Epithelial cell of prostate (primary cell): ENCODE data around the gene SLC22A23.
A peak's percentile ranks its signal among the peaks of the same experiment; 100 is the strongest.

Experiments
- DNase-seq: peaks from one replicate; pipeline ENCODE4 v3.0.0-alpha.2; 2011; ENCODE audit warnings: low read depth, low spot score
- H3K27ac ChIP-seq: fragments of 450-650 bp; 2 replicates; pipeline ENCODE4 v1.5.1; 2017; ENCODE audit warnings: mild to moderate bottlenecking

The SLC22A23 gene

DNA sequence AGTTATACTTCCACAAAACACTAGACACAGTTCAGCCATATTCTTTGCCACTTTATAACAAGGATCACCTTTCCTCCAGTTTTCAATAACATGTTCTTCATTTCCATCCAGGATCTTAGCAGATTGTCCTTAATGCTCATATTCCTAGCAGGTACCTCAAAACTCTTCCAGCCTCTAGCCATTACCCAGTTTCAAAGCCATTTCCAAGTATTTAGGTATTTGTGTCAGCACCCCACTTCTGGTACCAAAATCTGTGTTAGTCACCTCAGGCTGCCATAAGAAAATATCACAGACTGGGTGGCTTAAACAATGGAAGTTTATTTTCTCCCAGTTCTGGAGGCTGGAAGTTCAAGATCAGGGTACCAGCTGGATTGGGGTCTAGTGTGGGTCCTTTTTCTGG lies 23.2 kb upstream of the SLC22A23 start:
- DNase-seq: no peak
- no peak overlapping the region for H3K27ac ChIP-seq

DNA sequence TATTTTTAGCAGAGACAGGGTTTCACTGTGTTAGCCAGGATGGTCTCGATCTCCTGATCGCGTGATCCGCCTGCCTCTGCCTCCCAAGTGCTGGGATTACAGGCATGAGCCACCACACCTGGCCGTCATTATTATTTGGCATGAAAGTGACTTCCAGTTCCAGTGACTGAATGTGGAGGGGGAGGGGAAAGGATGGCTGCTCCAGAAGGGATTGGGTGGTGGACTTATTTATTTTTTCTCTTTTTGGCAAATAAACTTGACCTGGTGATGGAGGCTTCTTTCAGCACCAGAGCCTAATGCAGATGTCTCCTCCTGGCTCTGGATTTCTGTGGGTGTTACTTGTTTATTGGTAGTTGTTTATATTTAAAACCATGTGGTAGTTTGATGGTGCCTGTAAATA lies 16.9 kb upstream of the SLC22A23 start:
- no peak for DNase-seq
- H3K27ac ChIP-seq: no peak overlapping the region

DNA sequence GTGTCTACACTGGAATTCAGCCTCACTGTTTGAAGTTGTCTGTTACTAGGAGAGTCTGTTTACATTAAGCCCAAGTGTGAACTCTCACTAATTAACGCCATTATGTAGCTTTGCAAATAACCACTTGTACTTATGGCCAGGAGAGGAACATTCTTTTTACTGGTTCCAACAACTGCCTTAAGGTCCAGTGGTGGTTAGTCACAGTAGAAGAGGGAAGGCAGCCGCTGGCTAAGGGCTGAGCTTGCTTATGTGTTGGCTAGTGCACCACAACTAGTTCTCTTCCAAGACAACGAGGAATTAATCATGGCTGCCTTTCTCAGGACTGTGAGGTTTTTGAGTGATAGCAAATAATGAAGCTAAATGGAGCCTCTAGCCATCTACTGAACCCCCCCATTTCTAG lies 14.9 kb upstream of the SLC22A23 start:
- H3K27ac ChIP-seq: no peak overlapping the region
- no peak for DNase-seq

DNA sequence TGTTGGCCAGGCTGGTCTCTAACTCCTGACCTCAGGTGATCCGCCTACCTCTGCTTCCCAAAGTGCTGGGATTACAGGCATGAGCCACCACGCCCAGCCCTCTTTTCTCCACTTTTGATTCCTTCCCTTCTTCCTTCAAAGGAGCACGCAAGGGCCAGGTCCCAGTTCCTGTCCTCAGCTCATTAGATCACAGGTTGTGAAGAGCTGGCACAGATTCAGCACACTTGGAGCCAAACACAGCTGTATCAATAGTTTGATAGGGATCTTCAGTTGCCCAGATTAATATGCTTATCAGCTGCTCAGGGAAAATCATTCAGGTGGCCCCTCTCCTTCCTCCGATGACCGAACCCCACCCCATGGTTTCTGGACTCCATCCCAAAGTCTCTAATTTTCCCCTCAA lies 14.4 kb upstream of the SLC22A23 start:
- no peak for DNase-seq
- no peak overlapping the region for H3K27ac ChIP-seq

DNA sequence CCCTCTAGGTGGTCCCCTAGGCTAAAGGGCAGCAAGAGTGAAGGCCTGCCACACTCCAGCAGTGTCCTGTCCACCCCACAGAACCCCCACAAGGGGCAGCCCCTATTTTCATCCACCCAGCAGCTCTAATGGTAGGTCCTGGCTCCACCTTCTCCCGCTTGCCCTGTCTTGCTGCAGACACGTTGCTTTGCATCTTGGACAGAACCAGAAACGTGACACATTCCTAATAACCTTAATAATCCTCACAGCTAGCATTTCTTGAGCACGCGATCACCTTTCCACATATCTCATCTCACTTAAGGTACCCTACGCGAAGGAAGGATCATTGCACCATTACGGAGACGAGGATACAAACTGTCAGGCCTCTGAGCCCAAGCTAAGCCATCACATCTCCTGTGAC lies 11.7 kb upstream of the SLC22A23 start:
- H3K27ac ChIP-seq: no peak overlapping the region
- no peak for DNase-seq

DNA sequence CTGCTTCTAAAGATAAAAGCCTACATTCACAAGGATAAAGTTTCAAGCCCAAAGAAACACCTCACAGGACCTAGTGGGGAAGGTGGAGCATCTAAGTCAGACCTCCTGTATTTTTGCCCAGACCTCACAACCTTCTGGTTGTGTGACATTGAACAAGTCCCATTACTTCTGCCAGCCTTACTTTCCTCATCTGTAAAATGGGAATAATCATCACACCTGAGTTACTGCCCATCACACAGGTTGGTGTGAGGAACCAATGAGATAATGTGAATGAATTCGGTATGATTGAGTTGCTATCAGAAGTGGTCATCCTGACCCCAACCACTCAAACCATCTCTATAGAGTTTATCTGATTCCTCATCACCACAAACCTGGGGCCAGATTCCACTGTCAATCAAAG lies 11.1 kb upstream of the SLC22A23 start:
- no peak overlapping the region for H3K27ac ChIP-seq
- DNase-seq: no peak

DNA sequence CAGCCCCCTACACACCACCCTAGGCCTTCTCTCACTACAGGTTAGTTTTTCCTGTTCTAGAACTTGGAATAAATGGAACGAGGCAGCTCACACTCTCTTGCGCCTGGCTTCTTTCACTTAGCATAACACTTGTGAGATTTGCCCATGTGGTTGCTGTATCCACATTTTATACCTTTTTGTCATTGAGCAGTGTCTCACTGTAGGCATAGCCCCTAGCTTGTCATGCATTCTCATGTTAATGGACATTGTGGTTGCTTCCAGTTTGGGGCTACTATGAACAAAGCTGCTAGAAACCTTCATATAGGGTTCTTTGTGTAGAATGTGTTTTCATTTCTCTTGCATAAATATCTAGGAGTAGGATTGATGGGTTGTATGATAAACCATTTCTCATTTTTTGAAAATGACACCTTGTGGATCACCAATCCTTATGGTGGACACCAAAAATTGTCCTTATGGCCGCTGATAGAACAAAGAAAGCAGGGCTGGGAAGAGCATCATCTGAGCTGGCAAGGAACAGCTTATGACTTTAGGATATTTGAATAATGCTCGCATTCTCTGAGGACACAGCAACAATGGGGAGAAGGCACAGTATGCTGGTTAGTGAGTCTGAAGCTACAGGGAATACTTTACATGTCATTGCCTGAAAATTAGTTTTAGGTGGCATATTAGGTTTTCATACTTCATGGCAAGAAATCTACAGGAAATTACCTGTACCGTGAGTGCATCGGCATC lies 9.8 kb upstream of the SLC22A23 start:
- H3K27ac ChIP-seq: no peak overlapping the region
- DNase-seq: no peak

DNA sequence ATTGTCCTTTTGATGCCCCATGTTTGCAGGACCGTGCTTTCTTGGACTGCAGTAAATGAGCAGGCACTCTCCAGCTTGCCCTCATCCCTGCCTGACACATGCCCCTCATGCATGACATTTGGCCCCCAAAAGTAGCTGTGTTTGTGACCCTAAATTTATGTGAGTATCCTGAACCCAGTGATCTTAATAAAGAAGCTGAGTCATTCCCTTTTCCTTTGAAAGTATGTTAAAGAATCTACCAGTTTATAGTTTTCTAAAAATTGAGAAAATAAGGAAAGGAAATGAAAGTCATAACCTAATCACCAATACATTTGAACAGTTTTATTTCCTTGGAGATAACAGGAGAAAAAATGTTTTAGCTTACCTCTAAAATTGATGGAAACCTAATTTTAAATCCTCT lies 3.4 kb upstream of the SLC22A23 start:
- DNase-seq: no peak
- H3K27ac ChIP-seq: no peak overlapping the region

DNA sequence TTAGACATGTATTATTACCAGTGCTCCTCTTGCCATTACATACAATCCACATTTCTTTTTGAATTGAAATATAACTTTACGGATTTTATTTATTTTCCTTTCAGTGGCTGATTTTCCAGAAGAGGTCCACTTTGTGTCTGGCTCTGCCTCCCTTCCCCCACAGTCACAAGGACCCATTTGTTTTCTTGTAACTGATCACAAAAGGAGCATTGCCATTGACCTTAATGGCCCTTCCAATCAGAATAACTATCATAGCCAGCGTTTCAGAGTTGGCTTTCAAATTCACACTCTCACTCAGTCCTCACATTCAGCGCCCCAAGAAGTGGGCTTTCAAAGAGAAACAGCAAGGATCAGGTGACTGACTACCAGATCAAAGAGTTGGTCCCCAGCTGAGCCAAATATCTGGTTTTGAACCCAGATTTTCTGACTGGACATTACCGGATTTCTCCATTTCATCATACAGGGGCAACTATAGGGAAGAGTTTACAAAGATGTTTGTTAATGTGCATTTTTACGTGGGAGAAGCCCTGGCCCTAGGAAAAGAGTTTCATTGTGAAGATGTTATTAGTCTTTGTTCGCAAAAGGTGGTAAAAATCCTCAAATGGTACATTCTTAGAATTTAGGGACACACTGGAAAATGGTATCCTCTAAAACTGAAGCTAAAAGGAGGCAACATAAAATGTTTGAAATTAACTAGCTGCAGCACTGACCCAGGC lies 2.0 kb upstream of the SLC22A23 start:
- H3K27ac ChIP-seq: no peak overlapping the region
- no peak for DNase-seq

DNA sequence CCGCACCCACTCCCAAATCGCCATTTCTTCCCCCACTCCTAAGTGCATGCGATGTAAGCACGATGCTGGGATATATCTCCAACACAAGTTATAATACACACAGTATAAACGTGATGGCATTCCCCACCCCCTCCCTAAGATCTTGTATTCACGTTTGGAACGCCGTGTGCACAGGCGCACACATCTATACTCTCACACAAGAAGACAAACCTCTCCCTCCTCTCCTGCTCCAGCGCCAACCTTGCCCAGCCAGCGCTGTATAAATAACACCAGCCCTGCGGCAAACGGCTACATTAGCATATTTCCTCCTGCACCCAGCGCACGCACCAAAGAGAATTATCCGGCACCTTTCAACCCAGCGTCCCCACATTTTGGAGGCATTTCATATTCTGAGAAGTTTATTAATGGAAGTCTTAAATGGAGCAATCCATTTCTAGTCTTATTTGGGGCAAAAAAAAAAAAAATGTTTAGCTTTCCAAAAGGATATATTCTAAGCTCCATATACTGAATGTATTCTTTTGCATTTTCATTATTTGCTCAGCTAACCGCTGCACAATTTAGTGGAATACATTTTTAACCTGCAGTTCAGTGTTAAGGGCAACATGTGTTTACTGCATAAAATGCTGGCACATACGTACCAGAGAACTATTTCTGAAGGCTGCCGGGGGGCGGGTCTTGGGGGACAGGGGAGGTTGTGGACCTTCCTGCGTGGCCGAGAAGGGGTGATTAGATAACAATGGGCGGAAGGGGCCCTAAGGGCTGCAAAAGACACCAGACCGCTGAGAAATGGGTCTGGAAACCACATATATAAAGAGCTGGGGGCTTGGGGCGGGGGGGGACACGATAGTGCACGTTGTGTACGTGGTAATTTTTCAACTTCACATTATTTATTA lies 1.1 kb upstream of the SLC22A23 start:
- H3K27ac ChIP-seq: no peak overlapping the region
- DNase-seq: no peak

DNA sequence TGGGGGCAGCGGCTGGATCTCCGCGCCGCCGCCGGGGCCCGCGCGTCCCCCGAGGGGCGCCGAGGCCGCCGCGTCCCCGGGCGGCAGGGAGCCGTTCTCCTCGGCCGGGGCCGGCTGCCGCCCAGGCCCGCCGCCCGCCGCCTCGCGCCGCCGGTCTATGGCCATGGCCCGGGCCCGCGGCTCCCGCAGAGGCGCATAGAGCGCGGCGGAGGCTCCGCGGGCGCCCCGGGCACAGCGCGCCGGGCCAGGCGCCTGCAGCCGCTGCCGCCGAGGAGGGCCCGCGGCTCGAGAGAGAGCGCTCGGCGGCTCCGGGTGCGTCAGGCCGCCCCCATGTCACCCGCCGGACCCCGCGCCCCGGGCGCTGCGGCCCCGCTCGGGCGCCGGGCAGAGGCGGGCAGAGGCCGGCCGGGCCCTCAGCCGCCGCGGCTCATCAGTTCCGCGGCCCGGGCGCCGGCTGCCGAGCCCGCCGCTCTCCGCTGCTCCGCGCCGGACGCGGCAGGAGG lies 404 bp downstream of the SLC22A23 start:
- DNase-seq: no peak

DNA sequence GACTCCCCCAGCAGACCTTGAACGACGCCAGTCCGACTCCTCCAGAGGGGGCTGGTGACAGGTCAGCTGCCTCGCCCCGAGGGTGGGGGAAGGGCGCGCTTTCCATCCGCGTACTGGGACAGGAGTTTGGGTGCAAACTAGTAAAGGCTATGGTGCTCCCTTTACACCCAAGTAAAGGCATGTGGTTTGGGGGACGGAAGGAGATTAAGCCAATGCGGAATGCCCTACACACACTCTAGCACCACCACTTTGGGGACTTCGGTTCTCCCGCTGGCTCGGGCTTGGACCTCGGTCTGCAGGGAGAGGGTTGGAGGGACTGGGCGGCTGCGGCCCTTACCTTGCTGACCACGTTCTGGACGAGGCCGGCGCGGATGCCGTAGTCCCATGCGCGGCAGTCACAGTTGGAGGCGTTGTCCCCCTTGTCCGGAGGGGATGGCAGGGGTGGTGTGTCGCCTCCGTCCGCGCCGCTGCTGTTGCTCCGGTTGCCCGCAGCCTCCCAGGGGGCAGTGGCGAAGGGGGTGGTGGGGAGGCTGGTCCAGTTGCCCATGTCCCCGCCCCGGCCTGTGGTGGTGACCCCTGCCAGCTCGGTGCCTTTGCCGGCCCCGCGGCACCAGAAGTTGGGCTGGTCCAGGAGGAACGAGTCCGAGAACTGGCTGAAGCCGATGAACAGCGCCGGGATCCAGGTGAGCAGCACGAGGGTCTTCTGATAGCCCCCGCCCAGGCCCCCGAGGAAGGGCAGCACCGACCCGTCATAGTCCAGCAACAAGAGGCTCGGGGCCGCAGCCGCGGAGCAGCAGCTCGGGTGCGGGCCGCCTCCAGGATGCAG lies 1.1 kb downstream of the SLC22A23 start:
- no peak overlapping the region for H3K27ac ChIP-seq
- DNase-seq: no peak

More for the DNA sequence above, 404 bp downstream of the SLC22A23 start:
- peak overlapping the region; percentile 16 for H3K27ac ChIP-seq

DNA sequence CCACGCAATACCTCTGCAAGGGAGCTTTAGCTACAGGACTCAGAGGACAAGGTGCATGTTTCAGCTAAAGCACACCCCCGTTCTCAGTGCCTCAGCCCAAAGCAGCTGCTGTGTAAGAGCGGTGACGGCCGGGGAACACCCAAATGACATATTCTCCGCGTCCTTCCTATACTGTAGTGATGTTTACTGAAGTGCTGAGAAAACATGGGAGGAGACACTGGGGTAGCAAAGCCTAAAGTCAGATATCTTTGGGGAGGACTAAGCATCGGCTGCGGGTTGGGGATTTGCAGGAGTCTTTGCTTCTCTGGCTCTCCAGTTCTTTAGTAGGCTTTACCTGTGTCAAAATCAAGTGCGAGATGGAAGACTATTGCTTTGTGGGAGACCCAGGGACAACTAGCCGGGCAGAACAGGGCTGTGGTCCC lies 1.7 kb downstream of the SLC22A23 start:
- no peak for DNase-seq
- H3K27ac ChIP-seq: no peak overlapping the region

DNA sequence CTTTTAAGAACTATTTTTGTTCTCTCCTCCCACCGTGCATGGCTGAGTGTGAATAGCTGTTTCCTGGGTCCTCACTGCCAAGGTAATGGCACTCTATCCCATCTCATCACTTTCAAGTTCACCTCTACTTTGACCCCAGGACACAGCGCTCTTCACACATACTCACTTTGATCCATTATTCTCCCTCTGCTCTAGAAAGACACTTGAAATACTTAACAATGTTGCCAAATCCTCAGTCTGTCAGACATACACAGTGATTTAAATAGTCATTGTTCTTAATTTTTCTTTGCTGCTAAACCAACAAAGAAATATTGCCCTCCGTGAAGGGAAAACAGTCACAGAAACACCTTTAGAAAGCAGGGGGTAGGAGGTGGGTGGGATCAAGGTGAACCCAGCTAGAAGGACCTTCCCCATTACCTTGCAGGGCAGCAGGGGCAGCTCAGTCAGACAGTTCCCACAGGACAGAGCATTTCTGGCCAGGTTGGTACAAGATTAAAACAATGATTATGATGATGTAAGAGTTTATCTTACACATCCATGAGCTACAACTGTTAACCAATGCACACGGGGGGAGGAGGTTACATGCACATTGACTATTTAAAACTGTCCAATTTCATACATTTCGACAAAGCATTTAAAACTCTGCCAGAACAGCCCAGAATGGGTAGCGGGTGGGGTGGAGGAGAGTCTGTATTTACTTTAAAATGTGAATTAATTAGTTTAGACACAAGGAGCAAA lies 2.4 kb downstream of the SLC22A23 start:
- no peak for DNase-seq
- H3K27ac ChIP-seq: no peak overlapping the region

DNA sequence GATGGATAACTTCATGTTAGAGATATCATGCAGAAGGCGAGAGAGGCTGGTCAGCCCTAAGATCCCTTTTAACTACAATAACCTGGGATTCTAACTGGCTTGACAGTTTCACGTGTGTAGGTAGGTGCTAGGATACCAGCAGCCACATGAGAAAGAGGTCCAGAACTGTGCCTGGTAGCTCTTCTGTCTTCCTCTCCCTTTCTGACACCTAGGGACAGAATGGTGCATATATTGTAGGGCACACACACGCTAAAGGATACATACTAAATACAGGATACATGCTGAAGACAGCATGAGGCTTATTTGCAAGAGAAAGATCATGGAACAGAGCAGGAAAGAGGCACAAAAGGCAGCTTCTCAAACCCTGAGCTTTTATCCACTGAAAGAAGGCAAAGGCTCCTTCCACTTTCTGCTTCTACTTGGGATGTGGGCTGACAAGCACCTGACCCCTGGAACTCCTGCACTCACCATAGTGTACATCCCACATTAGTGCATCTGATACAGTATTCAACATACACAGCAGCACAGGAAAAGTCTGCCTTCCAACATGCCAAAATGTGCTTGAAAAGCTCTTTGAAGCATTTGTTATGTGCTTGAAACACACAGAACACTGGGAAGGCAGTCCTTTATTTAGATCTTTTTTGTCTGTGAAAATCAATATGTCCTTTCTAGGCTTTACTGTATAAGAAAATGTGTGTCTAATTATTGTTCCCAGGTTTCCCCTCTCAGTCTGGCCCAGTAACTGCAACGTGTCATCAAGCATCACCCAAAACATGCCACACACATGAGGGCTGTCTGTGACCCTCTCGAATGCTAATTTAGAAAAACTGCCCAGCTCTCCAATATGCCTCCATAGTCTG lies 3.2 kb downstream of the SLC22A23 start:
- no peak for DNase-seq
- H3K27ac ChIP-seq: no peak overlapping the region

DNA sequence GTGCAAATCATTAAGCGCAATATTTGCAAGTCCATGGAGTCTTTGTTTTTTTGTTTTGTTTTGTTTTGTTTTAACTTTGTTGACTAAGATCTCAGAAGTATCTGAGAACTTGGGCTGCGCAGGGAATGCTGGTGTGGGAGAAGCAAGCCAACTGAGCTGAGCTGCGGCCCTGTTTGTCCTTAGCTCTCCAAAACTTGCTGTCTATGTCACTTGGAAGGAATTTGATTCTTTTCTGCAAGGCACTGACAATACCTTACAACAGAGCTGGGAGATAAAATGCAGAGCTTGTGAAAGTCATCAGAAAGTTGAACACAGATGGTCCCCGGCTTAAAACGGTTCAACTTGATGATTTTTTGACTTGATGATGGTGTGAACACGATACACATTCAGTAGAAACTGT lies 5.4 kb downstream of the SLC22A23 start:
- no peak for DNase-seq
- no peak overlapping the region for H3K27ac ChIP-seq

DNA sequence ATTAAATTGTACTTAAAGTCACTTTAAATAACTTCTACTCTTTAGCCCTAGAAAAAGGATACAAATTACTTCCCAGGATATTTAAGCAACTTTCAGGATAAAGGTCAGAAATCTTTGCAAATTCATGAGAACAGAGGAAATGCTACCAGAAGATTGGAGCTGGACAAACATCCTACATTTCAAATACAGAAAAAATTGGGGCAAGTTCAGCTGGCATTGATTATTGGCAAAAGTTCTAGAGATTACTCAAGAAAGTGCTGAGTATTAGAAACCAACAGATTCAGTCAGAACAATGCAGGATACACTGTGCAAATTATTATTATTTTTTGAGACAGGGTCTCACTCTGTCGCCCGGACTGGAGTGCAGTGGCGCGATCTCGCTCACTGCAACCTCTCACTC lies 6.0 kb downstream of the SLC22A23 start:
- DNase-seq: no peak

DNA sequence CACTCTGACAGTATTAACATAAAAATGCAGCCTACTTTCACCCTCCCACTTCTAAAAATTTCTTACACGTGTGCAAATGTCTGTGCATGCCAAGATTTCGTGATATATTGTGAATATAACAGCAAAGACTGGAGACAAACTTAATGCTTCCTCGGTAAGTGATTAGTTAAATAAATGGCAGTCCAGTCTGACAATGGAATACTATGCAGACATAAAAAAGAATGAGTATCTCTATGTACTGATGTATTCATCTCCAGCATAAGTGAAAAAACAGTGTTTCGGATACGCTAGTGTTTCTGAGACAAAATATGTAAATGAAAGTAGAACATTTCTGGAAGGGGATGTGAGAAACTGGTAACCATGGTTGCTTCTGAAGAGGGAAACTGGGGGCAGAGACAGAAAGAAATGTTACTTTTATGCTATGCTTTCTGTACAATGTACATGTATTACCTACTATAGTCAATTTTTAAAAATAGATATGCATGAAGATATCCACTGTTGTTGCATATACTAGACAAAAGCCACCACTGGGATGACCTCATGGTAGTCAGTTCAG lies 7.0 kb downstream of the SLC22A23 start:
- H3K27ac ChIP-seq: no peak overlapping the region
- DNase-seq: no peak

More for the DNA sequence above, 6.0 kb downstream of the SLC22A23 start:
- H3K27ac ChIP-seq: no peak overlapping the region
